SJSA1 (cell line): ENCODE results near the gene PRR5L. TPM values are rescaled to one million over a fixed set of nuclear protein-coding genes. Genes with fewer than 3 reads are reported as not detected.

Experiments
- DNase-seq, 2 experiments: peaks; one replicate each; pipeline ENCODE4 v3.0.0-alpha.2; 2015 to 2020; ENCODE audit warnings: low spot score in 2 of 2, low read depth in 1 of 2
- H3K27ac ChIP-seq: fragments of 250-450 bp; sonication (Bioruptor Pico); 2 replicates; pipeline ENCODE4 v1.5.1; 2020; ENCODE audit warnings: mild to moderate bottlenecking, moderate library complexity
- H3K27me3 ChIP-seq: fragments of 250-450 bp; sonication (Bioruptor Pico); replicated peaks from 2 replicates; pipeline ENCODE4 v1.5.1; 2020; ENCODE audit warnings: mild to moderate bottlenecking, moderate library complexity
- H3K36me3 ChIP-seq: fragments of 250-450 bp; sonication (Bioruptor Pico); 2 replicates; pipeline ENCODE4 v1.5.1; 2020; ENCODE audit warnings: mild to moderate bottlenecking
- H3K4me1 ChIP-seq: fragments of 250-450 bp; sonication (Bioruptor Pico); replicated peaks from 2 replicates; pipeline ENCODE4 v1.6.1; 2021; ENCODE audit warnings: mild to moderate bottlenecking
- H3K4me3 ChIP-seq: fragments of 250-450 bp; sonication (Bioruptor Pico); 2 replicates; pipeline ENCODE4 v1.5.1; 2020; ENCODE audit warnings: mild to moderate bottlenecking
- H3K9me3 ChIP-seq: fragments of 250-450 bp; sonication (Bioruptor Pico); replicated peaks from 2 replicates; pipeline ENCODE4 v1.5.1; 2020; ENCODE audit warnings: mild to moderate bottlenecking
- total RNA-seq: library from RNA; depleted of rRNA; stranded (reverse); fragments of >200 nt; shearing (Covaris generic); gene quantifications from 2 replicates; pipeline ENCODE4 v1.2.3, GENCODE V29; 2014

PRR5L gene
- total RNA-seq, 1 experiment from 2014 or later, result 43.0 TPM

DNA sequence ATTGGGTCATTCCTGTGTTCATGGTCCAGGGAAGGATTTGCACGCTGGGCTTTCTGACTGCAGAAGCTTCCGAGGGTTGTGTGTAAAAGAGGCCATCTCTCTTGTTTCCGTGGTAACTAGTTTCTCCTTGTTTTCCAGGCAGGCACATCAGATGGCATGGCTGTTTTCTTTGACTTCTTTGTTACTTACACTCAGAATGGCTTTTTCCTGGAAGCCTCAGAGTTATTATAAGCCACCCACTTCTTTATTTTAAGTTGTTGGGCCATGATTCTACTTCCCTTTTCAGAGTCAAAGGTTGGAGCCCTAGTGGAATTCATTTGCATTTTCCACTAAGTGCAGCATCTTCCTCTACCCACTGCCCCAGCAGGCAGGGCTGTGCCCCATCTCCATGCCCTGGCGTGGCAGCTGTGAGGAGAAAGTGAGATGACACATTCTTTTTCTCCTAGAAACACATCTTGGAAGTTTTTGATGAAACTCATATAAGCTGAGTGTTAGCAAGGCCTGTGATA, 94.9 kb downstream of the PRR5L start:
- Histone ChIP-seq H3K4me1 (peaks cover 21% of the 10 kb centered on the region), H3K4me3 (no peak overlapping the region), H3K36me3 (peaks cover 46% of the 10 kb centered on the region), H3K27me3 (no peaks in the 10 kb centered on the region), H3K27ac (no peak overlapping the region), H3K9me3 (no peaks in the 10 kb centered on the region; the same call in 1 of the 2 replicates)
- no peak for DNase-seq

DNA sequence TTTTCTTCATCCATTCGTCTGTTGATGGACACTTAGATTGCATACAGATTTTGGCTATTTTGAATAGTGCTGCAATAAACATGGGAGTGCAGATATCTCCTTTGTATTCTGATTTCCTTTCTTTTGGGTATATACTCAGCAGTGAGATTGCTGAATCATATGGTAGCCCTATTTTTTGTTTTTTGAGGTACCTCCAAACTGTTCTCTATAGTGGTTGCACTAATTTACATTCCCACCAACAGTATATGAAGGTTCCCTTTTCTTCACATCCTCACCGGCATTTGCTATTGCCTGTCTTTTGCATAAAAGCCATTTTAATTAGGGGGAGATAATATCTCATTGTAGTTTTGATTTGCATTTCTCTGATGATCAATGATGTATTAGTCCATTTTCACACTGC, 96.1 kb downstream of the PRR5L start:
- Histone ChIP-seq H3K36me3 (peaks cover 50% of the 10 kb centered on the region), H3K27ac (no peak overlapping the region), H3K27me3 (no peaks in the 10 kb centered on the region), H3K9me3 (no peaks in the 10 kb centered on the region; the same call in 1 of the 2 replicates), H3K4me1 (peaks cover 9% of the 10 kb centered on the region), H3K4me3 (no peak overlapping the region)
- no peak for DNase-seq

DNA sequence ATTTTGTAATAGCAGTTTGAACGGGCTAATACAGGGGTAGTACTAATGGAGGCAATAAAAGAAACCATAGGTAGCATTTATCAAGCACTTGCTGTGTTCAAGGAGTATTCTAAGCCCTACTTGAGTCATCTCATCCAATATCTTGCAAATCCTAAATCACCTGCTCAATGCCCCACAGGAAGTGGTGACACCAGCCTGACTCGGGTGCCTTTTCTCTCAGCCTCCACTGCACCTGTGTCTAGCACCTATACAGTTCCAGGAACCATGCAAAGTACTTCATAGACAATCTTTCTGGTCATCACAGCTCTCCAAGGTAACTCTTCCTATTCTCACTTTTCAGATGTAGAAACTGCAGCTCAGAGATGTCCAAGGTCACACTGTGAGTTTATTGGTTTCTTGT, 98.0 kb downstream of the PRR5L start:
- Histone ChIP-seq H3K4me1 (no peaks in the 10 kb centered on the region; the same call in 1 of the 2 replicates), H3K27ac (no peak overlapping the region), H3K36me3 (peaks cover 51% of the 10 kb centered on the region), H3K4me3 (no peak overlapping the region), H3K9me3 (no peaks in the 10 kb centered on the region), H3K27me3 (no peaks in the 10 kb centered on the region)
- DNase-seq, result no peak

DNA sequence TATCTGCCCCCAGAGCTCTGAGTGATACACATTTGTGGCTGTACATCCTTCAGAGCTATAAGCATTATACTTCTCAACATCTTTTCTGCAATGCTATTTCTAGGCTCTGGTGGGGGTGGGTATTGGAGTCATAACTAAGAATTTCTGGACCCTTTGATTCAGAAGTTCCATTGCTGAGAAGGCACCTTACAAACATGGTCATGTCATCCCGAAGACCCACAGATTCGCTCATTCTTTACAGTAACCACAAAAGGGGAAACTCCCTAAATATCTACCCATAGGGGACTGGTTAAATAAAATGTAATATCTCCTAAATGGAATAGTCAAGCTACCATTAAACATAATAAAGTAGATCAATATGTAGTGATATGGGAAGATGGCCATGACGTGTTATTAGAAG, 98.8 kb downstream of the PRR5L start:
- peaks cover 58% of the 10 kb centered on the region for H3K36me3 ChIP-seq
- no peaks in the 10 kb centered on the region for H3K9me3 ChIP-seq
- no peaks in the 10 kb centered on the region; the same call in 1 of the 2 replicates for H3K4me1 ChIP-seq
- no peak overlapping the region for H3K27ac ChIP-seq
- H3K27me3 ChIP-seq, result no peaks in the 10 kb centered on the region
- no peak for DNase-seq
- H3K4me3 ChIP-seq, result no peak overlapping the region

DNA sequence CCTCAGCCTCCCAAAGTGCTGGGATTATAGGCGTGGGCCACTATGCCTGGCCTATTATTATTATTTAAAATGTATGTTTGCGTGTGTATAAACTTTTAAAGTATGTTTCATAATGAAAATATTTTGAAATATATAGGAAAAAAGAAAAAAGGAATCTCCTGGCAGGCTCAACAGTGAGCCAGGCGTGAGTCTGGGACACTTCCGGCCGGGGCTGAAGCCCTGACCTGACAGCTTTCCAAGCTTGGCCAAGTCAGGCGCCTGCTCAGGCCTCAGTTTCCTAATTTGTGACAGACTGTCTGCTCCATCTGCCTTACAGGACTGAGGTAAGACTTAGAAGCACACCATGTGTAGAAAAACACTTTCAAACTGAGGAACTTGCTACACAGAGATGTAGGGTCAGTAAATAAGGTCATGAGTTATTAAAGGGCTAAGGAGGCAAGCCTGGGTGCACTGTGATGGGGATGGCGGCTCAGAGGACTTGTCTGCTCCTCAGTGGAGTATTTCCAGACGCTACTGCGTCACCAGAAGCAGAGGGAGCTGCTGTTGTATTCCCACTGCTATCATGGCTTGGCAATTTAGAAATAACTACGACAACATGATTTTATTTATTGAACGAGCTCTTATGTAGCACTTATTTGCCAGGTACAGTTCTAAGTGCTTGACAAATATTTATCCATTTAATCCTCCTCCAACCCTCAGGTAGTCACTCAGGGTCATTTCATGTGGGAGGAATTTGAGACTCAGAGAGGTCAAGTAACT, 100.1 kb downstream of the PRR5L start:
- Histone ChIP-seq H3K9me3 (no peaks in the 10 kb centered on the region), H3K4me3 (no peak overlapping the region), H3K27me3 (no peaks in the 10 kb centered on the region), H3K36me3 (peaks cover 71% of the 10 kb centered on the region), H3K27ac (no peak overlapping the region), H3K4me1 (no peaks in the 10 kb centered on the region; the same call in 1 of the 2 replicates)
- DNase-seq, result no peak

DNA sequence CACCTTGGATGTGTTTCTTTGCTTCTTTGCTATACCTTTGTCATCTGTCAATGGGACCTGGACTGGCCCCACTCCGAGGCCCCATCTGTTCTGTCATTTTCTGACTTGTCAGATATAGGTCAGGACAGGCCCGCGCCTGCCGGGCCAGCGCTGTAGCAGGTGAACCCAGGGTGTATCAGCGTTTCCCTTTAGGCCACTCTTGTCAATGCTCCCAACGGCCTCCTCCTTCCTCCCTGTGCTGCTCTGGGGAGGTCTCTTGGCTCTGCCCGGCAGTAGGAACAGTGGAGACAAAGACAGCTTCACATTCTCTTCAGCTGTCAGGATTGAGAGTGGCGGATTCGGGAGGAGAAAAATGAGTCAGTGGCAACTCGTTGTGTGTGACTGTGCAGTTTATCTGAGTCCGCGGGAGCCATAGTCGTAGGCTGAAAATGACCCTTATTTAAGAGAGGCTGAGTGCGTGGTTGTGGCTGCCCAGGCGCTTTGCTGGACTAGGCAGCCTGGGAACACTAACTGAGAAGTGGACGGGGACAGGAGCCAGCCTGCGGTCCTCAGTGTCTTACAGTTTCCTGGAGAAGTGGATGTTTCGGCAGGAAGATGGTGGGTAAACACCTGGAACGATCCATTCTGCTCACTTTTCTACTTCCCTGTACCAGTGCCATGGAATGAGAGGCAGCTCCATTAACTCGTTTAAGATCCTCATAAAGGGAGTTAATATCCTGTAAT, 102.3 kb downstream of the PRR5L start:
- Histone ChIP-seq H3K27ac (no peak overlapping the region), H3K36me3 (peaks cover 93% of the 10 kb centered on the region), H3K9me3 (no peaks in the 10 kb centered on the region), H3K27me3 (no peaks in the 10 kb centered on the region), H3K4me3 (no peak overlapping the region), H3K4me1 (peaks cover 12% of the 10 kb centered on the region)
- DNase-seq, result no peak

DNA sequence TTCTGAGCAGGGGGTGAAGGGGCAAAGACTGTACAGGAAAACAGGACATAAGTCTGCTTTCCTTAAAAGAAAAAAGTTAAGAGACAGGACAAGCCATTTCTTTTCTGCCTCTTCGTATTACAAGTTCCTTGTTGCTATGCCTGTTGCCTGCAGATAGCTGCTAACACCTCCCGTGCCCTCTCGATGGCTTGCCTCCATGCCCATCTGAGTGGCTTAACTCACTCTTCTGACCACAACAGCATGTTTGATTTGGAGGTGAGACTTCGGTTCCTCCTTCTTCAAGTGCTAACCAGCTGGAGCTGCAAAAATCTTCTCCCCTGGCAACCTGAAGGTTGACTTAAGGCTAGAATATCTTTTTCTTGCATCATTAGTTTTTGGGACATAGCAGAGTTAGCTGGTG, 103.1 kb downstream of the PRR5L start:
- Histone ChIP-seq H3K27ac (no peak overlapping the region), H3K4me3 (no peak overlapping the region), H3K36me3 (peaks cover 92% of the 10 kb centered on the region), H3K9me3 (no peaks in the 10 kb centered on the region), H3K4me1 (peaks cover 21% of the 10 kb centered on the region), H3K27me3 (no peaks in the 10 kb centered on the region)
- DNase-seq, result no peak

DNA sequence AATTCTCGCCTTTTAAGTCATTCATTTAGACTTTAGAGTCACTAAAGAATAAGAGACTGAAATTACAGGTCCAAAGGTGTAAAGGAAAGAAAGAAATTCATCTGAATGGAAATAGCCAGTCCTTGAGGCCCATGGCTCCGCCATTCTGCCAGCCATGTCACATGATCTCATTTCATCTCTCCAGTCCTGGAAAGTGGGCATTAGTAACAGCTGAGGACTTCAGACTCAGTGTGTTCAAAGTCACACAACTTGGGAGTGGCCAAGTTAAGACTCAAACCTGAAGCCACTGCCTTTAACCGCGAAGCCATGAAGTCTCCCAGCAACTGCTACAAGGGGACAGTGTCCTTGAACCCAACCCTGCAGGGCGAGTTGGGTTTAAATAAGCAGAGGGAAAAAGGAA, 103.7 kb downstream of the PRR5L start:
- Histone ChIP-seq H3K4me3 (no peak overlapping the region), H3K27ac (no peak overlapping the region), H3K4me1 (peaks cover 26% of the 10 kb centered on the region), H3K36me3 (peaks cover 90% of the 10 kb centered on the region), H3K9me3 (no peaks in the 10 kb centered on the region), H3K27me3 (no peaks in the 10 kb centered on the region)
- no peak for DNase-seq

DNA sequence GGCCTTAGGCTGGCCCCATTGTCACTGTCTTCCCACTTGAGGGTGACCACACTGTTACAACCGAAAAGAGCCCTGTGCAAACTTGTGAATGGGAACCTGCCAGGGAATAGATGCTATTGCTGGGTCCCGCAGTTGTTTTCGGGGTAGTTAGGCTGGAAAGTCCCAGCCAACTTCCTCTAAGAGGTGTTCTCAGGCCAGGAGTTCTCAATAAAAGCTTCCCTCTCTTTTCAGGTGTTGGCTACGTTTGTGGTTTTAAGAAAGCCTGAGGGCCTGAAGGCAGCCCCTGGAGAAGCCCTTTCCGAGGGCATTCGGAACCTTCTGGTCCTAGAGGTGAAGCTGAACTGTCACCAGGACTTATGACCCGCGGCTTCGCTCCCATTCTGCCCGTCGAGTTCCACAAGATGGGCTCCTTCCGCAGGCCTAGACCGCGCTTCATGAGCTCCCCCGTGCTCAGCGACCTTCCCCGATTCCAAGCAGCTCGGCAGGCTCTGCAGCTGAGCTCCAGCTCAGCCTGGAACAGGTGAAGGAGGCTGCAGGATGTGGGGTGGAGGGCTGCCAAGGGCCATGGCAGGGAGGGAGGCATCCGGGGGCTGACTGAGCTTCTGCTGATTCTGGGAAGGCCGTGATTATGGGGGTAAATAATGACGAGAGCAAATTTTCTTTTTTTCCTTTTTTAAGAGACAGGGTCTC, 104.8 kb downstream of the PRR5L start:
- Histone ChIP-seq H3K4me3 (no peak overlapping the region), H3K27me3 (no peaks in the 10 kb centered on the region), H3K4me1 (peaks cover 37% of the 10 kb centered on the region), H3K27ac (no peak overlapping the region), H3K36me3 (peaks cover 89% of the 10 kb centered on the region), H3K9me3 (no peaks in the 10 kb centered on the region)
- DNase-seq, result no peak

DNA sequence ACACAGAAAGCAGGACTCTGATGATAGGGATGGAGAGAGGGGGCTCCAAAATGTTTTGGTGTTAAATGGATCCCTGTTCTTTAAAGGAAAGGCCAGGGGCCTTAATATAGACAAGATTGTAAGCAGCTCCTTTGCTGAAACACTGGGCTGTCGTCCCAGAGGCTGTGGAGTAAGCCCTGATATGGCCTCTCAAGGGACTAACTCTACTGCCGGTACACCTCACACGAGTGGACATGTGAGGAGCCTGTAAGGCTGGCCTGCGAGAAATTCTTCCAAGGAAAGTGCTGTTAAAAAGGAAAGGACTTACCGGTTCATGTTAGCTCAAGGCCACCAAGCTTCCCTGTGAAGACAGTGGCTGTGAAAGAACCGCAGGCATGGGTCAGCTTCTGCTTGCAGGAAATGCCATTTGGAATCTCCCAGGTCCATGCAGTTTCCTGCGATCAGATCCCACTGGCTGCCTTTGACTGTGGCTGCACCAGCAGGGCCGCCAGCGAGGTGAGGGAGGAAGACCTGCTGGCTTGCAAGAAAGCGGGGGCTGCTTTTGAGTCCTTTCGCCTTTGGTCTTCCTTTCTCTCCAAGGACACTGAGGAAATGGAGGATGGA, 106.6 kb downstream of the PRR5L start:
- Histone ChIP-seq H3K27ac (no peak overlapping the region), H3K4me1 (peaks cover 46% of the 10 kb centered on the region), H3K27me3 (no peaks in the 10 kb centered on the region), H3K9me3 (no peaks in the 10 kb centered on the region), H3K4me3 (no peak overlapping the region), H3K36me3 (peaks cover 95% of the 10 kb centered on the region)
- no peak for DNase-seq

DNA sequence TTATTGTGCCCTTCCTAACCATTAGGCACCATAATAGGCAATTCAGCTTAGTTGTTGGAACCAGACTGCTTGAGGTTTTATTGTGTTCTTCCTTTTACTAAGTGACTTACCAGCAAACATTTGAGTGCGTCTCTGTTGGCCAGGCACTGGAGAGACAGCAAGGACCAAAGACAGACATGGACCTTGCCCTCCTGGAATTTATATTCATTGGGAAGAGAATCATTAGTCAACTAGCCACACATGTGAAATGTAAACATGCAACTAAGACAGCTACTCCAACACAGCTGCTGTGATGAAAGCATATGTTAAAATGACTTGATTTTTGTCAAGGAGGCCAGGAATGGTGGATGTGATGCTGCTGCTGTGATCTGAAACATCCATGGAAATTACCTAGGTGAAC, 107.6 kb downstream of the PRR5L start:
- H3K27ac ChIP-seq, result no peak overlapping the region
- H3K4me1 ChIP-seq, result peaks cover 51% of the 10 kb centered on the region
- no peak overlapping the region for H3K4me3 ChIP-seq
- H3K27me3 ChIP-seq, result no peaks in the 10 kb centered on the region
- H3K9me3 ChIP-seq, result no peaks in the 10 kb centered on the region
- H3K36me3 ChIP-seq, result peaks cover 95% of the 10 kb centered on the region
- DNase-seq, result peak in 1 of 2 experiments; percentile 57

DNA sequence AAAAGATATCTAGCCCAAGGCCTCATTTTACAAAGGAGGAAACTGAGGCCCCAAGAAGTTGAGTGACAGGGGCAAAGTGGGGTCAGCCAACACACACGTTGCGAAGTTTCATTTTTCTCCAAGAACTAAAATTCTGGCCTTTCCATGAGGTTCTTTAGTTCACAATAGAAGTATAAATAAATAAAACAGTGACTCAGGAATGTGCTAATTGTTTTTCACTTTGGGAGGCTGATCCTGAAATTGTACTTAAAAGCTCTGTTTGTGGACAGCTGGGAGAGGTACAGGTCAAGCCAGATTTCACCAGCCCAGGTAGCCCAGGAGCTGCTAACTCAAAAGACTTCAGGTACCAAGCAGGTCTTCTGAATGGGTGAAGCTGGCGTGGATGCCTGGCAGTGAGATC, 108.7 kb downstream of the PRR5L start:
- peak in 1 of 2 experiments; percentile 85 for DNase-seq
- Histone ChIP-seq H3K4me3 (no peak overlapping the region), H3K27me3 (no peaks in the 10 kb centered on the region), H3K4me1 (peaks cover 63% of the 10 kb centered on the region), H3K9me3 (no peaks in the 10 kb centered on the region), H3K36me3 (peaks cover 93% of the 10 kb centered on the region), H3K27ac (peak overlapping the region; percentile 60)

DNA sequence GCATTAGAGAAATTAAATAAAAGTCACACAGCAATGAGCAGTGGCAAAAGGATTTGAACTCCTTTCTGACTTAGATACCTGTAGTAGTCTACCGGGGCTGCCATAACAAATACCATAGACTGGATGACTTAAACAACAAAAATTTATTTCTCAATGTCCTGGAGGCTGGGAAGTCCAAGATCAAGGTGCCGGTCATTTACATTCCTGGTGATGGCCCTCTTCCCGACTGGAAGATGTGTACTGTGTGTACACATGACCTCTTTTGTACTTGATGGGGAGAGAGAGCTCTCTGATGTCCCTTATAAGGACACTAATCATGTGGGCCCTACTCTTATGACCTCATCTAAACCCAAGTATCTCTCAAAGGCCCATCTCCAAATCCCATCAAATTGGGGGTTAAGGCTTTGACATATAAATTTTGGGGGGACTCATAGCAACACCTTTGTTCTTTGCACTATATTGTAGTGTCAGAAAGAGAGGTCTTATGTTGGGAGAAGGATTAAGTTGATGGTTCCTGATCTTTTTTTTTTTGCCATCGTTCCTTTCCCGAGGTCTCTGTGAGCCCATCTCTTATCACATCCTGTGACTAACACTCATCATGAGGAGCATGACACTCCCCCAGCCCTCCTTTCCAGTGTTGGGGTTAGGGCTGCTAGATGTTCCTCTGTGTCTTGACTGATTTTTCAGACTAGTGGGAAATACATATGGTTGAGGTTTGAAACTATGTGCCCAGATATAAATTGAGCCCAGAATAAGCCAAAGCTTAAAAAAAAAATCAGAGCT, 109.7 kb downstream of the PRR5L start:
- H3K4me1 ChIP-seq, result peaks cover 70% of the 10 kb centered on the region
- H3K9me3 ChIP-seq, result no peaks in the 10 kb centered on the region
- peaks cover 93% of the 10 kb centered on the region for H3K36me3 ChIP-seq
- H3K27me3 ChIP-seq, result no peaks in the 10 kb centered on the region
- DNase-seq, result no peak
- no peak overlapping the region for H3K4me3 ChIP-seq
- H3K27ac ChIP-seq, result peak overlapping the region; percentile 60; the same call in 1 of the 2 replicates
